GM12801 (cell line): ENCODE data around the gene SKIL.

Experiments used
- CTCF ChIP-seq: IDR thresholded peaks from one replicate; pipeline ENCODE4 v1.5.1; 2011; ENCODE audit warnings: control low read depth; ENCODE audit not compliant: insufficient read length; ENCODE audit errors: extremely low read depth

The SKIL gene

DNA sequence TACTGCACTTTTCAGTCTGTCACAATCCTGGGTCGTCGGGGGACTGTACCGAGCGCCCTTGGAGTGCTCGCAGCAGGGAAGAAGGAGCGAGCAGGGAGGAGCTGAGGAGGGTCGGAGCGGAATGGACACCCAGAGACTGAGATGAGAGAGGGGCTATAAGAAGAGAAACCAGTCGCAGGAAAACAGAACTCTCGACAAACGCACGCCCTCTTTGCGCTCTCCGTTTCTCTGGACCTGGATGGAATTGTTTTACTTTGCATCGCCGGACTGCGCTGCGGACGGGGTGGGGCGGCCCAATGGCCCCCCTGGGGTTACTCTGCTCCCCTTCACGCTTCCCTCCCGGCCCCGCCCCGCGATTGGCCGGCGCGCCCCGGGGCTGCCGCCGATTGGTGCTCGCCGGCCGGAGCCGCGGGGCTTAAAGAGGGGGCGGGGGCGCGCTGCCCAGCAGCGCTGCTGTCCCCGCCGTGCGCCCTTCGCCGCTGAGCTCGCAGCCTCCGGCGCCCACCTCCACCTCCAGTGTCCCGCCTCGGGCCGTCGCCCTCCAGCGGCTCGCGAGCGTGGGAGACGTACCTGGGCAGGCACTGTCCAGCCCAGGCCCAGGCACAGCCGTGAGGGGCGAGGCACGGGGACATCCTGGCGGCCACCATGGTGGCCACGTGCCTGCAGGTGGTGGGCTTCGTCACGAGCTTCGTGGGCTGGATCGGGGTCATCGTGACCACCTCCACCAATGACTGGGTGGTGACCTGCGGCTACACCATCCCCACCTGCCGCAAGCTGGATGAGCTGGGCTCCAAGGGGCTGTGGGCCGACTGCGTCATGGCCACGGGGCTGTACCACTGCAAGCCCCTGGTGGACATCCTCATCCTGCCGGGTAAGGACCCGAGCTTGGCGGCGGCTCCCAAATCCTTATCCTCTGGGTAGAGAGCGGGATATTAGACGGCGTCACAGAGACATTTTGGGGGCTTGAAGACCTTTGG lies 61.2 kb downstream of the SKIL start, which contains the start of gene CLDN11:
Gene CLDN11 (plus strand): TSS at position 447 of the 977 bp plus-strand sequence. CDS start 199 bp downstream, at position 646.
- TF ChIP-seq CTCF, result no peak

- TF ChIP-seq CTCF, result no peak
Observed at GRCh38 chr3:170419557-170420087, 62.1 kb downstream of the SKIL start.

DNA sequence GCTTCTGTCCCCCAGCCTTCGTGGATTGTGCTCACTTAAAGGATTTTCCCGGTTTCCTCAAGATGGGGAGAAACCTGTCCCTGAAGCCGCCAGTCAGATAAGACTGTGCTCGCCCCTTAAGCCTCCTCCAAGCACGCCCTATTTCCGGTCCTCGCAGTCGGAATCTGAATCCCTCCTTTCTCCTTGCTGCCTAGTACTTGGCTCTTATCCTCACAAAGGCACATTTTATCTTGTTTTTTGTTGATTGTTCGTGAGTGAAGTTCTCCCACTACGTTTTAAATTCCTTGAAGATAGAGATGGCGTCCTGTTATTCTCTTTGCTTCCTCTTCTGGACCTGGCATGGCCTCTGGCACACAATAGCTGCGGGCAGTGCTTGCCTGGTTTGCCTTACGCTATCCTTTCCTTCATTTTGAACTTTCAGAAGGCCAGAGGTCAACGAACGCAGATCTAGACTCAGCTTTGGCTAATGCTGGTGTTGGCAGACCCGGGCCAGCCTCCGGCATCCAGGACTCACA lies 62.8 kb downstream of the SKIL start:
- no peak for TF ChIP-seq CTCF

- no peak for TF ChIP-seq CTCF
Observed at GRCh38 chr3:170421111-170421641, 63.7 kb downstream of the SKIL start.

DNA sequence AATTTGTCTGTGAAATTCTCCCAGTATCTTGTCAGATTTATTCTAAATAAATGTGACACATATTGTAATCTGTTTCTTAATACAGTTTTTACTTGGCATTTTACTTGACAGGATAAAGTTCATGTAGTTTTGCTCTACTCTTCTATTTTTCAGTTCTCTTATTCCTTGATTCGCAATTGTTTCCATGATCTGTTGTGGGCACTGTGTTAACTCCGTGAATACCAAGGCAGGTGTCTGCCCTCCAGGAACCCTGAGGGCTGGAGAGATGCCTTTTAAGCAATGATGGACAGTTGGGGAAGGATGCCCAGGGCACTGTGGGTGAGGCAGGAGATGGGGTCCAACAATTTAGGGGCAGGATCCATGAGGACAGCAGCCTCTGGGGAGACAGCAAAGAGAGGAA lies 64.2 kb downstream of the SKIL start:
- TF ChIP-seq CTCF, result no peak

DNA sequence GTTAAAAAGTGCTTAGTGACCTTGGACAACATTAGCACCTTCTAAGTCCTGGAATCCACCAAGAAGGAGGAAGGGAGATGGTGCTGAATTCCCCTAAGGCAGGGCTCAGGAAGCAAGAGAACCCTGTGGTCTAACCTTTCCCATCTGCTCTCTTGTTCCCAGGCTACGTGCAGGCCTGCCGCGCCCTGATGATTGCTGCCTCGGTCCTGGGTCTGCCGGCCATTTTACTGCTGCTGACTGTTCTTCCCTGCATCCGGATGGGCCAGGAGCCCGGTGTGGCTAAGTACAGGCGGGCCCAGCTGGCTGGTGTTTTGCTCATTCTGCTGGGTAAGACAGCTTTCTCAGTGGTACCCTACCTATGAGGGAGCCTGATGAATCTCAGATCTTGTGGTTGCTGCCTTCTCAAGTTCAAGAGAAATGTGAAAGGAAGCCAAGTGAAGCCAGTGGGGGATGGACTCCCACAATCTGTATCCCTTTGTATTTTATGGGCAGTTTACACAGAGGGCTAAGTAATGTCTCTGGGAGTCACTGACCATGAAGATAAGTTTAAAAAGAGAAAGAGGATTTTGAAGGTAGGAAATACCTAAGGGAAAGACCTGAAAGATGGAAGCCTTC lies 65.6 kb downstream of the SKIL start:
- TF ChIP-seq CTCF, result no peak

- no peak for TF ChIP-seq CTCF
Observed at GRCh38 chr3:170424879-170425278, 67.4 kb downstream of the SKIL start.
